Activated CD4-positive, alpha-beta memory T cell treated with anti-CD3 and anti-CD28 coated beads for 36 hours (primary cell): Measurements from ENCODE around the gene CSNK1D. TPM values are rescaled to one million over a fixed set of nuclear protein-coding genes. Genes with fewer than 3 reads are reported as not detected.

Experiments used
- CTCF ChIA-PET: fragments of 350-600 bp; sonication (Branson Sonifier 250); formaldehyde crosslinking; loops from one replicate; lab custom pipeline; 2021; ENCODE audit warnings: antibody characterized with exemption, inconsistent platforms; lab: Charles Lee
- POLR2A ChIA-PET: fragments of 350-600 bp; sonication (Branson Sonifier 250); formaldehyde crosslinking; loops from one replicate; lab custom pipeline; 2021; ENCODE audit warnings: antibody characterized with exemption; lab: Charles Lee
- DNase-seq: peaks from one replicate; pipeline ENCODE4 v3.0.0-alpha.2; 2020
- H3K27ac Mint-ChIP-seq: one replicate; pipeline ENCODE4 v1.8.0; 2021; ENCODE audit warnings: mixed read lengths
- H3K27me3 Mint-ChIP-seq: one replicate; pipeline ENCODE4 v1.8.0; 2021; ENCODE audit warnings: mixed read lengths
- H3K36me3 Mint-ChIP-seq: one replicate; pipeline ENCODE4 v1.8.0; 2021; ENCODE audit warnings: mixed read lengths
- H3K4me1 Mint-ChIP-seq: one replicate; pipeline ENCODE4 v1.8.0; 2021; ENCODE audit warnings: low read depth, mixed read lengths
- H3K4me3 Mint-ChIP-seq: one replicate; pipeline ENCODE4 v1.8.0; 2021; ENCODE audit warnings: mild to moderate bottlenecking, mixed read lengths
- H3K9me3 Mint-ChIP-seq: one replicate; pipeline ENCODE4 v1.8.0; 2021; ENCODE audit warnings: mixed read lengths
- intact Hi-C: fragments of 100-400 bp; cut with micrococcal nuclease; formaldehyde crosslinking; loops from one replicate; pipeline ENCODE4 v1.15.1; 2023
- total RNA-seq, 2 experiments: library from RNA; stranded (reverse); gene quantifications; one replicate each; pipeline ENCODE4 v1.2.3, GENCODE V29; 2021

CSNK1D gene
- total RNA-seq, 2 experiments from 2014 or later, result 110 to 111 TPM

- H3K4me3 Mint-ChIP-seq, result peak overlapping the region; percentile 82
- peak overlapping the region; percentile 84 for H3K27ac Mint-ChIP-seq
- no peaks in the 10 kb centered on the region for H3K27me3 Mint-ChIP-seq
- peak; percentile 78 for DNase-seq
- H3K36me3 Mint-ChIP-seq, result peaks cover 3% of the 10 kb centered on the region
- H3K9me3 Mint-ChIP-seq, result peaks cover 4% of the 10 kb centered on the region
- ChIA-PET CTCF (interaction anchor here (1.2 to 1.5 kb wide), 3 partner anchors 9 to 74 kb away, joined by 3 to 6 read pairs (median 4); no protein-coding TSS in a partner anchor), POLR2A (interaction anchor here (0.6 to 2.0 kb wide), 8 partner anchors 12 to 70 kb away, joined by 3 to 10 read pairs (median 4); no protein-coding TSS in a partner anchor)
- intact Hi-C loops, result no loop called here
- H3K4me1 Mint-ChIP-seq, result peaks cover 9% of the 10 kb centered on the region
These were observed 45.1 kb downstream of the CSNK1D start for GRCh38 chr17:82228278-82228841.

- ChIA-PET CTCF (no interaction called here), POLR2A (interaction anchor here (0.9 to 1.6 kb wide), 2 partner anchors 12 to 14 kb away, joined by 4 to 6 read pairs; no protein-coding TSS in a partner anchor)
- H3K9me3 Mint-ChIP-seq, result peaks cover 4% of the 10 kb centered on the region
- H3K4me1 Mint-ChIP-seq, result peaks cover 9% of the 10 kb centered on the region
- H3K36me3 Mint-ChIP-seq, result peaks cover 3% of the 10 kb centered on the region
- no peak for DNase-seq
- H3K27me3 Mint-ChIP-seq, result no peaks in the 10 kb centered on the region
- H3K27ac Mint-ChIP-seq, result peak overlapping the region; percentile 23
- intact Hi-C loops, result no loop called here
- H3K4me3 Mint-ChIP-seq, result peak overlapping the region; percentile 82
These were observed 45.7 kb downstream of the CSNK1D start for GRCh38 chr17:82227629-82228277.

- Mint-ChIP-seq H3K36me3 (peaks cover 3% of the 10 kb centered on the region), H3K4me1 (peaks cover 9% of the 10 kb centered on the region), H3K9me3 (peaks cover 4% of the 10 kb centered on the region), H3K27ac (no peak overlapping the region), H3K27me3 (no peaks in the 10 kb centered on the region), H3K4me3 (peak overlapping the region; percentile 36)
- CTCF ChIA-PET, result no interaction called here
- no peak for DNase-seq
- intact Hi-C loops, result no loop called here
- POLR2A ChIA-PET, result no interaction called here
These were observed 46.5 kb downstream of the CSNK1D start for GRCh38 chr17:82226809-82227628.

GRCh38 chr17:82226146-82226808 is 47.2 kb downstream of the CSNK1D start:
- intact Hi-C loops, result no loop called here
- peaks cover 9% of the 10 kb centered on the region for H3K4me1 Mint-ChIP-seq
- CTCF ChIA-PET, result no interaction called here
- no peak overlapping the region for H3K27ac Mint-ChIP-seq
- DNase-seq, result no peak
- POLR2A ChIA-PET, result no interaction called here
- H3K36me3 Mint-ChIP-seq, result peaks cover 3% of the 10 kb centered on the region
- H3K9me3 Mint-ChIP-seq, result peaks cover 4% of the 10 kb centered on the region
- H3K27me3 Mint-ChIP-seq, result no peaks in the 10 kb centered on the region
- H3K4me3 Mint-ChIP-seq, result no peak overlapping the region

- peaks cover 4% of the 10 kb centered on the region for H3K9me3 Mint-ChIP-seq
- POLR2A ChIA-PET, result no interaction called here
- H3K27ac Mint-ChIP-seq, result no peak overlapping the region
- H3K4me1 Mint-ChIP-seq, result peaks cover 9% of the 10 kb centered on the region
- CTCF ChIA-PET, result interaction anchor here (1.0 kb wide), 1 partner anchor 19 kb away, joined by 7 read pairs; no protein-coding TSS in a partner anchor
- no peak overlapping the region for H3K4me3 Mint-ChIP-seq
- DNase-seq, result no peak
- no peaks in the 10 kb centered on the region for H3K27me3 Mint-ChIP-seq
- peaks cover 3% of the 10 kb centered on the region for H3K36me3 Mint-ChIP-seq
- intact Hi-C loops, result no loop called here
These were observed 48.0 kb downstream of the CSNK1D start for GRCh38 chr17:82225368-82226029.

DNA sequence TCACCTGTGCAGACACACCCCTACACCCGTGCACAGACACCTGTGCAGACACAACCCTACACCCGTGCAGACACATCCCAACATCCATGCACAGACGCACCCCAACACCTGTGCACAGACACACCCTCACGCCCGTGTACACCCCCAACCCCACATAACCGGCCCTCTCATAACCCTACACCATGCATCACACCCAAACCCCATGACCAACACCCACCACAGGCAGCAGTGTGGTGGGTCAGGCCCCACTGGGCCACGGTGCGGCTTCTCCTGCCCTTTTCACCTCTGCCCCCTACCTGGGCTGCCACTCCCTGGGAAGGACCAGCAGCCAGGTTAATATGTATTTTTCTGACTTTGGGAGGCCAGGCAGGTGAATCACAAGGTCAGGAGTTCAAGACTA is 48.8 kb downstream of the CSNK1D start:
- intact Hi-C loops, result no loop called here
- CTCF ChIA-PET, result interaction anchor here (1.0 kb wide), 1 partner anchor 19 kb away, joined by 7 read pairs; no protein-coding TSS in a partner anchor
- H3K27me3 Mint-ChIP-seq, result no peaks in the 10 kb centered on the region
- peaks cover 4% of the 10 kb centered on the region for H3K9me3 Mint-ChIP-seq
- no peak overlapping the region for H3K4me3 Mint-ChIP-seq
- H3K27ac Mint-ChIP-seq, result no peak overlapping the region
- no peaks in the 10 kb centered on the region for H3K36me3 Mint-ChIP-seq
- no peak for DNase-seq
- POLR2A ChIA-PET, result no interaction called here
- H3K4me1 Mint-ChIP-seq, result peaks cover 3% of the 10 kb centered on the region

DNA sequence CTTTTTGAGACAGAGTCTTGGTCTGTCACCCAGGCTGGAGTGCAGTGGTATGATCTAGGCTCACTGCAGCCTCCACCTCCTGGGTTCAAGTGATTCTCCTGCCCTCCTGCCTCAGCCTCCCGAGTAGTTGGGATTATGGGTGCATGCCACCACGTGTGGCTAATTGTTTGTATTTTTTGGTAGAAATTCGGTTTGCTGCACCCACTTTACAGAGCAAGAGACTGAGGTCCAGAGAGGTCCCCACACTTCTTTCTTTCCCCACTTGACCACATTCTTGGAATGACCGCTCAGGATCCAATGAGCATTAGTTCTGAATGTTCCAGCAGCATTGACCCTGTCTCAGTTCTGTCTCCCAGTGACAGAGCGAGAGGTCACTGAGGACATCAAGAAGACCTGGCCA is 50.0 kb downstream of the CSNK1D start:
- no peaks in the 10 kb centered on the region for H3K36me3 Mint-ChIP-seq
- H3K27ac Mint-ChIP-seq, result no peak overlapping the region
- no peak for DNase-seq
- CTCF ChIA-PET, result interaction anchor here (1.0 kb wide), 1 partner anchor 17 kb away, joined by 3 read pairs; no protein-coding TSS in a partner anchor
- H3K4me1 Mint-ChIP-seq, result peaks cover 2% of the 10 kb centered on the region
- no peak overlapping the region for H3K4me3 Mint-ChIP-seq
- intact Hi-C loops, result no loop called here
- H3K9me3 Mint-ChIP-seq, result peaks cover 4% of the 10 kb centered on the region
- POLR2A ChIA-PET, result no interaction called here
- no peaks in the 10 kb centered on the region for H3K27me3 Mint-ChIP-seq

GRCh38 chr17:82222816-82223215 is 50.7 kb downstream of the CSNK1D start:
- Mint-ChIP-seq H3K4me1 (peaks cover 2% of the 10 kb centered on the region), H3K4me3 (no peak overlapping the region), H3K27ac (no peak overlapping the region), H3K36me3 (no peaks in the 10 kb centered on the region), H3K9me3 (peaks cover 4% of the 10 kb centered on the region), H3K27me3 (no peaks in the 10 kb centered on the region)
- intact Hi-C loops, result no loop called here
- no peak for DNase-seq
- POLR2A ChIA-PET, result no interaction called here
- CTCF ChIA-PET, result interaction anchor here (1.0 kb wide), 1 partner anchor 17 kb away, joined by 3 read pairs; no protein-coding TSS in a partner anchor

DNA sequence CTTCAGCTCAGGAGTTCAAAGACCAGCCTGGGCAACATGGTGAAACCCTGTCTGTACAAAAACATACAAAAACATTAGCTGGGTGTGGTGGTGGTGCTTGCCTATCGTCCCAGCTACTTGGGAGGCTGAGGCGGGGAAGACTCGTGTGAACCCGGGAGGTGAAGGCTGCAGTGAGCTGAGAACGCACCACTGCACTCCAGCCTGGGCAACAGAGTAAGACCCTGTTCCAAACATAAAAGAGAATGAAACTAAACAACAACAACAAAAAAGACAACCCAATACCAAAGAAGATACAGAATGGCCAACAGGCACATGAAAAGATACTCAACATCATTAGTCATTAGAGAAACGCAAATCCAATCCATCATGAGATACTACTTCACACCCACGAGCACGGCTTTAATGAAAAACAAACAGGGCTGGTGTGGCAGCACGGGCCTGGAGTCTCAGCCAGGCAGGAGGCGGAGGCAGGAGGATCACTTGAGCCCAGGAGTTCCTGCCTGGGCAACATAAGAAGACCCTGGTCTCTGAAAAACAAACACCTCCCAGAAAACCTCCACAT is 52.1 kb downstream of the CSNK1D start:
- Mint-ChIP-seq H3K27ac (no peak overlapping the region), H3K4me3 (no peak overlapping the region), H3K36me3 (no peaks in the 10 kb centered on the region), H3K27me3 (no peaks in the 10 kb centered on the region), H3K4me1 (peaks cover 8% of the 10 kb centered on the region), H3K9me3 (peaks cover 4% of the 10 kb centered on the region)
- ChIA-PET CTCF (interaction anchor here (2.2 kb wide), 1 partner anchor 14 kb away, joined by 10 read pairs; no protein-coding TSS in a partner anchor), POLR2A (no interaction called here)
- intact Hi-C loops, result no loop called here
- no peak for DNase-seq

GRCh38 chr17:82219753-82220709 is 53.5 kb downstream of the CSNK1D start:
- CTCF ChIA-PET, result interaction anchor here (0.7 to 2.2 kb wide), 3 partner anchors 9 to 180 kb away, joined by 3 to 10 read pairs (median 3); partner anchors contain the start of gene SLC16A3
- Mint-ChIP-seq H3K27me3 (no peaks in the 10 kb centered on the region), H3K4me1 (peaks cover 16% of the 10 kb centered on the region), H3K36me3 (no peaks in the 10 kb centered on the region), H3K27ac (no peak overlapping the region), H3K4me3 (no peak overlapping the region), H3K9me3 (peaks cover 4% of the 10 kb centered on the region)
- intact Hi-C loops, result no loop called here
- no peak for DNase-seq
- POLR2A ChIA-PET, result no interaction called here
